GM19372 (cell line): ENCODE results near the gene COL25A1.
"Not testable (repeated sequence)": the region's sequence is repeated elsewhere in the genome, so short reads cannot be mapped to it uniquely, and the experiment has no call there.

ENCODE experiments used
- ATAC-seq: cut with Tn5 transposase; IDR thresholded peaks from one replicate; pipeline ENCODE4 v1.9.1; 2021; ENCODE audit warnings: mild to moderate bottlenecking, low read depth, moderate library complexity; ENCODE audit not compliant: unreplicated experiment

The COL25A1 gene

DNA sequence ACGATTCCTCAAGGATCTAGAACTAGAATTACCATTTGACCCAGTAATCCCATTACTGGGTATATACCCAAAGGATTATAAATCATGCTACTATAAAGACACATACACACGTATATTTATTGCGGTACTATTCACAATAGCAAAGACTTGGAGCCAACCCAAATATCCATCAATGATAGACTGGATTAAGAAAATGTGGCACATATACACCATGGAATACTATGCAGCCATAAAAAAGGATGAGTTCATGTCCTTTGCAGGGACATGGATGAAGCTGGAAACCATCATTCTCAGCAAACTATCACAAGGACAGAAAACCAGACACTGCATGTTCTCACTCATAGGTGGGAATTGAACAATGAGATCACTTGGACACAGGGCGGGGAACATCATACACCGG, 368.5 kb downstream of the COL25A1 start:
- ATAC-seq: not testable (repeated sequence)

- ATAC-seq: no peak
These were observed 369.4 kb downstream of the COL25A1 start for GRCh38 chr4:108933046-108933445.

DNA sequence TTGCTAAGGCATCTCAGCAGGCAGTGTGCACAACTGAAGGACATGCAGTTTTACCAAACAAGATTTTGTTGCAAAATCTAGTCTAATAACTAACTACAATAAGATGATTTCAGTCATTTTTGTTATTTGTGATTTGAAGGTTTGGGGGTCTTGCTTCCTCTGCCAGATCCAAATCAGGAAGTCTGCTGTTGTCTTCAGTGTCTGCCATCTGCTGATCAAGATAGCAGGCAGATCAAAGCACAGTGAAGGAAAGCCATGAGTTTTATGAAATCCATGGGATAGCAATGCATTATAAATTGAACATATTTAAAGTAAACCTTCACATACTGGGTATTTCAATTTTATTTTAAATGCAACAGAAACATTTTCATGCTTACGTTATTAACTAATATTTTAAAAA, 370.5 kb downstream of the COL25A1 start:
- ATAC-seq: no peak

GRCh38 chr4:108930186-108930585, 372.3 kb downstream of the COL25A1 start:
- ATAC-seq: no peak

- ATAC-seq: no peak
These were observed 375.7 kb downstream of the COL25A1 start for GRCh38 chr4:108926781-108927180.

- ATAC-seq: no peak
These were observed 376.4 kb downstream of the COL25A1 start for GRCh38 chr4:108926061-108926460.

DNA sequence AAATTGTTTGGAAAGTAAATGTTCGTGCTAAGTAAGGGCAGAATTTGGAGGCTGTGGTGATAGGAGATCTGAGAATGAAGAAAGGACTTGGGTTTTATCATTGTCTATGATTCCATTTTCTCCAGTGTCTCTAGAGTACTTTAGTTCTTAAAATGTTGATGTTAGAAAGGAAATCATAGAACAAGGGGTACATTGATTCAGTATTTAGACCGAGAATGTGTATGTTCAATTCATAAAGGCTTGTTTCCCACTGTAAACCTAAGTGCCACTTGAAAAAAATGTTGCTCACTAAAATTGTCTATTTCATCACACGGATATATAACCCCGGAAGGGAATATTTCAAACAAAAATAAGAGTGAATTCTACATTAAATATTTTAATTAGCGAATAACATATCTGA, 380.3 kb downstream of the COL25A1 start:
- ATAC-seq: no peak

DNA sequence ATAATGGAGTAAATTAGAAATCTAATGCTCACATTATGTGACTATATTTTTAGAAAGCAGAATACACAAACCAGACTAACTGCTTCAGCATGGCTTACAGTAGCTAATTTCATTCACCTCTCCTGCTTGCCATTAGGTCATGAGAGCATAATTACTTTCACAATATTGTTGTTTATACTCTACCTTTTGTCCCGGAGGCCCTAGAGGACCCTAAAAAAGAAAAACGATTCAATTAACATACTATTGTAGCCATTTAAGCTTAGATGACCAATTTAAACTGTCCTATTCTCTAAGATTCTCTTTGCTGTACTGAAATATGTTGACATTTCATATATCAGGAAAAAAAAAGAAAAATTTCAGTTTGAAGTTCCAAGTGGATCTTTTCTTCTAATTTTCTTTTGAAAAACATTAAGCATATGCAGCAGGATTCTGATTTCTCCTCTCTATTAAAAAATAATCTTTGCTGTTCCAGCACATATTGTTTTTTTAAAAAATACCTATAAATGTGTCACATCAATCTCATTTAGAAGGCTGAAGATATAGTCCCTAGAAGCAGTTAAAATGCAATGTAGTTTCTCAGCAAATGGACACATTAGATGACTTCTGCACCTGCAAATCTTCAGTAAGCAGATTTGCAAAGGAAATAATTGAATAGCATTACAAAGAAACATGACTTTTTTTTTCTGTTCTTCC, 381.9 kb downstream of the COL25A1 start:
- ATAC-seq: no peak

DNA sequence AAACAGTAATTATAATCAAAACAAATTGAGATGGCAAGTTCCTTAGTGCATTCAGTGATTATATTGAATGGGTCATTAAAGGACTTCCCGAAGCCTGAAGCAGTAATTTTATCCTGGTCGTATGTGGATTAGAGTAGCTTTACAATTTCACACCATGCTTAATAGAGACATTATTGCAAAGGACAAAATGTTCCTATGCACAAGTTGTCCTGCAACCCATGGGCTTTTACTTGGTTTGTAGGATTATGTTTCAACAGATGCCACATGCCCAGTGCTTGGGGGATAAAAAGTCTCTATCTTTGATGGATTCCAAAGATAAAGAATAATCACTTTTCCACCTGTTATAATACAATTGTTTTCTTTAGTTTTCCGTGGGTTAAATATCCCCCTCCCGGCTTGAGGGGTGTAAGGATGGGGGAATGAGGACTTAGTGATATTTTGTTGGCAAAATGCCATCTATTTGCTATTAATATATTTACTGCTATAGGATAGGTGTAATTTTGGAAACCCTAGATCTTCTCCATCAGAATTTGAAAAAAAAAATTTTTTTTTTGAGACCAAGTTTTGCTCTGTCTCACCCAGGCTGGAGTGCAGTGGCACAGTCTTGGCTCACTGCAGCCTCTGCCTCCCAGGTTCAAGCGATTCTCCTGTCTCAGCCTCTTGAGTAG, 383.1 kb downstream of the COL25A1 start:
- ATAC-seq: no peak

DNA sequence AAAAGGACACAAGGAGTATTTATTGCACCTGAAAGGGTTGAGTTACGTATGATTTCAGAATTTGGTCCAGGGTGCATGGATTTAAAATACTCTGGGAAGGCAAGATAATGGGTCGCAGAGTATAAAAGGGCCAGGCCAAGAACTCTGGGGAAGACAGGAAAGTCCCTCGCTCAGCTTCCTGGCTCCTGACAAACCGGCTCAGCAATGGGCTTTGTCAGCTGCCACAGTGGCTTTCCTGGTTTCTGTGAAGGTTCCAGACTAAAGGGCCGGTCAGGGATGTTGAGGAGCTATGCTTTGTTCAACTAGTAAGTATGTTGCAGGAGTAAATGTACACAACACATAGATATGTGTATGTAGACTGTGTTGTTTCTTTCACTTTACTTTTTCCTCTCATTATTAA, 385.2 kb downstream of the COL25A1 start:
- ATAC-seq: no peak

DNA sequence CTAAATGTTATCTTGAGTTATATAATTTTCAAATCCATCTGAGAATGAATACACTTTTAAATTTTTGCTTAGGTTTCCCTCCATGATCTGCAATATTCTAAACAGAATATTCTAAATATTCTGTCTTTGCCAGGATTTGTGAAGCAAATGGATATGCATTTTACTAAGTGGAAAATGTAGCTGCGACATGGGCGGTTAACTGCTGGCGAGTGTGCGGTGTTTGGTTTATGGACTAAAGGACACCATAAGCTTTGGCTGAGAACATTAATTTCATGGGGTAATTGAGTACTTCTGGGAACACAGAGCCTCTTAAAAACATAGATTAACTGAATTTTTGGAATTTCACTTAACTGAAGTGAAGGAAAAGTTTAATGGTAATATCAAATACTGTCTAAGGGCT, 385.8 kb downstream of the COL25A1 start:
- no peak for ATAC-seq

DNA sequence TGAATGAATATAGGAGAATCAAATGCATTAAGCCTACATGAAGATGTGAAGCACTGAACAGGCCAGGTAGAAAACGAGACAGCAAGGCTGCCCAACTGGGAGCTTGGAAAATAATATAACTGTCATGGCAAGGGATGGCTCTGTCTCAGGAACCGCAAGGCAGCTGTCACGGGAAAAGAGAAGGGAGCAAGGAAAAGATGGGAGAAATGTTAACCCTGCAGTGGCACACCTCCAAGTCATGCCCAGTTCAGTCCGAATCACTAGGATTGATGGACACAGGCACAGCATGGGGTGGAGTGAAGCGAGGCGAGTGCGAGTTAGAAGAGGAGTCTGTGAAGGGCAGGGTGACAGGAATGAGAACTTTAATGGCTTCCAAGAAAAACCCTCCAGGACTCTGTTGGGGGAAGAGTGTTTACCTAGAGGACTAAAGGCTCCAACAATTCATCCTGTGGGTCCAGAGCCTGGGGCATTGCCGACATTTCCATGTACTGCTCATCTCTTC, 395.5 kb downstream of the COL25A1 start:
- ATAC-seq: no peak

DNA sequence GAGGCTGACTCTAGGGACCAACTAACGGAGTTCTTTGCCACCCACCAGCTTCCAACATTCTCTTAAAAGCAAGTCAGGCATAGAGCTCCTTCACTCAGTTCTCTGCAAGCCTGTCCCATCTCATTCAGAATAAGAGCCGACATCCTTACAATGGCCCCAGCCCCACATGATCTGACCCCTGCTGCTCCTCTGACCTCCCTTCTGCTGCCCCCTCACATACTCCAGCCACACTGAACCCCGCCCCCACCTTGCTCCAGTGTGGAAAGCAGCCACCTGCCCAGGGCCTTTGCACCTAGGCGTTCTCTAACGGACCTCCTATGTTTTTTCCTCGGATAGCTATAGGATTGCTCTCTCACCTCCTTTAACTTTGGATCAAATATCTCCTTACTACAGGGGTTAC, 396.5 kb downstream of the COL25A1 start:
- no peak for ATAC-seq

GRCh38 chr4:108903464-108904221, 398.8 kb downstream of the COL25A1 start:
- no peak for ATAC-seq

- ATAC-seq: no peak
These were observed 399.7 kb downstream of the COL25A1 start for GRCh38 chr4:108902769-108903168.

DNA sequence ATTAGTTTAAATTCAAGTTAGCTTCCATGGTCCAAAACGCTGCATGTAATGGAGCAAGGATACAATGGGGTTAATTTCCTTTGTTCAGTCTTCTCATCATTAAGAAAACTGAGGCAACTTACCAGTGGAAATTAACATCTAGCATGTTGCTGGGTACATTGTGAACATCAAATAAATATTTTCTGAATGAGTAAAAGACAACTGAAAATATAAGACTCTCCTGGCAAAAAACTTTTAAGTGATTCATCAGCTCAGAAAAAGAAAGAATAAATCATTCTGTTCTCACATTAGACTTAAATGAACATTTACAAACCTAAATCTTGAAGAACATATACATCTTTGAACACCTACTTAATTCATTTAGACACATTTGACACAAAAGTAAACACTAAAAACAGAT, 401.2 kb downstream of the COL25A1 start:
- ATAC-seq: no peak

- ATAC-seq: no peak
These were observed 402.4 kb downstream of the COL25A1 start for GRCh38 chr4:108900018-108900580.

DNA sequence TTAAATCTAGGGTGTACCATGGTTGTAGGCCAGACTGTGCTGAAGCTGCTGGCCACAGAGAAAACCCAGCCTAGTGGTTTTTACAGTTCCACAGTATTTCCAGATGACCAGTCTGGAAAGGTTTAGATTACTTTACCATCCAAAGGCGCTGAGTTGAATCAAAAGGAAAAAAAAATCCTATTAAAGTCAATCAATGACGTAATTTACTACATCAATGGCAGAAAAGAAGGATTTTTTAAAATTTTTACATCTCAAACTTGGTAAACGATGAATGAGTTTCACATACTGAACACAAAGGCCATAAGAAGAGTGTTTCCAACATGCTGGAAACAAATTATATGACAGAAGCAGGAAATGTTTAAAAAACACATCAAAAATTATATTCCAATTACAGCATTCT, 409.0 kb downstream of the COL25A1 start:
- no peak for ATAC-seq

DNA sequence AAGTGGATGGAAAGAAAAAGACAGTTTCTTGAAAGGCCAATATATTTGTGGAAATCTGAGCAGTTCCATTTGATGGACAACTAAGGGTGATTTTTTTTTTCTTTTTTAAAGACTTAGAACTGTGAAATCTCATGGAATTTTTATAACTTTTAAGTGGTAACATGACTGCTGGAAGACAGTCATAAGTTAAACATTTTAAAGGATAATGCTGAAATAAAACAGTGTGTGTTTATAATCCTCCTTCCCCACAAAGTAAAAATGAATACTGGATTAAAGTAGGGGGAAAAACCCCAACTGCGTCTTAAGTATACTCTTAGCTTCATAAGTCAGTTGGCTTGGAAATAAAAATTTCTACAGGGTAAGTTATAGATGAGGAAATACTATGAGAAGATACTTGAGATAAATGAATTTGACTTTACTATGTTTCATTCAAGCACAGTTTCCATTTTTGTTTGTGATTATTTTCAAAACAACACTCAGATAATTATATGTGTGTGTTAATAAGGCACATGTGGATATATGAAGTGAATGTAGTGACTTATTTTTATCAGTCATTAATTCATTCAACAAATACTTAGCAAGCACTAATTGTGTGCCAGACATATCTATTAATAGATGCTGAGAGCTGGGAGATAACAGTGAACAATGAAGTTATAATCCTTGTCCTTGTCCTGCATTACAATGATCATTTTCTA, 410.4 kb downstream of the COL25A1 start:
- no peak for ATAC-seq

- no peak for ATAC-seq
These were observed 412.0 kb downstream of the COL25A1 start for GRCh38 chr4:108890484-108890881.
